GM12892 (cell line): Measurements from ENCODE around the gene ILF3.

ENCODE experiments used
- POLR2A ChIP-seq: IDR thresholded peaks from 2 replicates; pipeline ENCODE4 v1.6.1; 2011; ENCODE audit warnings: low read depth, low read length, control low read depth
- POLR2AphosphoS5 ChIP-seq: IDR thresholded peaks from 2 replicates; pipeline ENCODE4 v1.6.1; 2011; ENCODE audit warnings: low read depth, low read length, control low read depth
- TAF1 ChIP-seq: IDR thresholded peaks from 2 replicates; pipeline ENCODE4 v1.6.1; 2011; ENCODE audit warnings: low read depth, mild to moderate bottlenecking, control low read depth, low read length, borderline replicate concordance

GRCh38 chr19:10727685-10728201 lies 73.6 kb downstream of the ILF3 start:
- TF ChIP-seq POLR2A (no peak), POLR2AphosphoS5 (no peak), TAF1 (no peak)
